Heart right ventricle (tissue), 16 donors: Measurements from ENCODE around the gene GZMM. TPM values are rescaled to one million over a fixed set of nuclear protein-coding genes. Genes with fewer than 3 reads are reported as not detected.
A peak's percentile ranks its signal among the peaks of the same experiment; 100 is the strongest.

Source experiments
- ATAC-seq, 8 donors: fragments of 200-7000 bp; cut with Tn5 transposase; one replicate each; pipeline ENCODE4 v1.9.1; 2020; ENCODE audit warnings: mild to moderate bottlenecking in 8 of 8, moderate library complexity in 8 of 8, moderate number of reproducible peaks in 1 of 8
- DNase-seq, 2 donors: peaks; one replicate each; pipeline ENCODE4 v3.0.0-alpha.2; 2020
- H3K27ac ChIP-seq, 10 donors: fragments of 200-600 bp; sonication (generic) in 2 of 10; one replicate each; pipeline versions ENCODE4 v1.5.0 to v1.8.0; 2020 to 2022; ENCODE audit warnings: mild to moderate bottlenecking in 3 of 10
- H3K27me3 ChIP-seq, 7 donors: fragments of 200-600 bp; one replicate each; pipeline ENCODE4 v1.8.0; 2021 to 2022; ENCODE audit warnings: mild to moderate bottlenecking in 2 of 7
- H3K36me3 ChIP-seq, 9 donors: fragments of 200-600 bp; sonication (generic) in 1 of 9; one replicate each; pipeline versions ENCODE4 v1.5.0 to v1.8.0; 2020 to 2022; ENCODE audit warnings: mild to moderate bottlenecking in 2 of 9
- H3K4me1 ChIP-seq, 9 donors: fragments of 200-600 bp; sonication (generic) in 1 of 9; one replicate each; pipeline versions ENCODE4 v1.5.0 to v1.8.0; 2020 to 2022; ENCODE audit warnings: mild to moderate bottlenecking in 4 of 9
- H3K4me3 ChIP-seq, 10 donors: fragments of 200-600 bp; sonication (generic) in 2 of 10; one replicate each; pipeline versions ENCODE4 v1.5.0 to v1.8.0; 2020 to 2022; ENCODE audit warnings: mild to moderate bottlenecking in 7 of 10, moderate library complexity in 2 of 10
- H3K9me3 ChIP-seq, 11 donors: fragments of 200-600 bp in 10 of 11; sonication (generic) in 2 of 11; one replicate each; pipeline versions ENCODE4 v1.5.0 to v1.8.0; 2013 to 2022; ENCODE audit warnings: mild to moderate bottlenecking in 2 of 11, control low read depth in 1 of 11, moderate library complexity in 1 of 11
- CTCF ChIP-seq, 9 donors: fragments of 200-600 bp; sonication (generic) in 2 of 9; IDR thresholded peaks; one replicate each; pipeline versions ENCODE4 v1.5.0 to v1.8.0; 2021 to 2022; ENCODE audit warnings: antibody characterized with exemption in 9 of 9, mild to moderate bottlenecking in 5 of 9, moderate library complexity in 1 of 9
- WGBS, 2 donors: extraction: QIAGEN DNeasy Blood & Tissue Kit; methylation state at CpG; one replicate each; pipeline ENCODE4 v1.1.7; 2013; ENCODE audit warnings: inconsistent platforms in 1 of 2; 5-methylcytosine and 5-hydroxymethylcytosine counted together
- intact Hi-C, 10 donors: fragments of 100-400 bp; cut with DNase I; formaldehyde crosslinking; loops; one replicate each; pipeline versions ENCODE4 v1.11.1 to v1.14.2; 2022
- polyA plus RNA-seq, 2 donors: library from polyadenylated mRNA; stranded (reverse); fragments of 200-250 nt; gene quantifications; one replicate each; pipeline ENCODE4 v1.2.3, GENCODE V29; 2013
- total RNA-seq, 10 donors: library from RNA; stranded (reverse); fragmentation: NEBNext Ultra II Directional in 3 of 10; extraction: Animal tissue kit (Norgen Biotek cat#: 25700) in 3 of 10; gene quantifications; one replicate each; pipeline versions ENCODE4 v1.2.1 to v1.2.4, GENCODE V29; 2021 to 2023
- donor health status: Arrhythmogenic right ventricular cardiomyopathy.
- donor health status: ischemic (EF 13 %, LVEDD 7.1; RV severe dilation, severe dysfunction).
- donor health status: healthy with polysubstance abuse.
- donor health status: DM: no; HTN: yes; CAD: no.
- donor health status: DM: no; HTN: no; CAD: no.
- donor health status: ischemic (EF 25% LVEDD 6.9; RV normal size, moderate dysfunction).
- donor health status: ischemic (EF 25% LVEDD 5.7; RV mildly dilated, moderate dysfunction).
- donor health status: healthy.
- donor health status: DM: yes; HTN: yes; CAD: no.
- donor health status: Ischemic cardiomyopathy.
- donor health status: ischemic (EF 35%, LVEDD 5.7; RV mildly dilated, moderate dysfunction).
- donor health status: nonischemic (EF 11% LVEDD 7.7; RV severe dilation, severe dysfunction).
- donor health status: DM: yes; HTN: yes; CAD: no.
- donor health status: PGD.
- donor health status: ischemic (EF 29% LVEDD 5.4; RV normal size, mild dysfunction).
- donor health status: nonischemic (EF 23%, LVEDD 6.1; RV moderate dilation, normal function).

The GZMM gene
- total and polyA plus RNA-seq, 12 donors = 0.25 to 2.7 (median 0.44) TPM; not detected in 7

GRCh38 chr19:495402-496111, 48.3 kb upstream of the GZMM start:
- Histone ChIP-seq H3K4me1 (peaks cover 4 to 30% (median 12%) of the 10 kb centered on the region in 9 donors), H3K9me3 (no peaks in the 10 kb centered on the region), H3K36me3 (no peaks in the 10 kb centered on the region), H3K27ac (no peak overlapping the region), H3K27me3 (peaks cover 12 to 44% (median 37%) of the 10 kb centered on the region in 7 donors), H3K4me3 (no peak overlapping the region)
- 18 to 21% methylated on average over 32 of the region's 32 CpGs for WGBS, 2 donors
- ATAC-seq = peak in 2 of 8 donors; percentile 35 to 37
- intact Hi-C loops = no loop called here
- peak in 1 of 2 donors; percentile 11 for DNase-seq
- TF ChIP-seq CTCF (IDR thresholded peaks at IDR 0.05) = peak; percentile 51 to 83 (median 71)

- H3K4me3 ChIP-seq = no peak within 1 kb of the TSS
- intact Hi-C loops = no loop called here
These were observed 47.7 kb upstream of the GZMM start, which contains the start of gene MADCAM1 for GRCh38 chr19:496112-496665. Gene MADCAM1, plus strand, starts transcription at chr19:496486. Its CDS starts 14 bp downstream, at chr19:496500.

GRCh38 chr19:496986-497385, 46.9 kb upstream of the GZMM start:
- Histone ChIP-seq H3K9me3 (no peaks in the 10 kb centered on the region), H3K4me1 (peaks cover 4 to 30% (median 12%) of the 10 kb centered on the region in 9 donors), H3K27me3 (peaks cover 12 to 50% (median 37%) of the 10 kb centered on the region in 7 donors), H3K27ac (no peak overlapping the region), H3K4me3 (no peak overlapping the region), H3K36me3 (no peaks in the 10 kb centered on the region)
- TF ChIP-seq CTCF (IDR thresholded peaks at IDR 0.05) = no peak
- no peak for DNase-seq
- intact Hi-C loops = no loop called here
- WGBS, 2 donors = 10 to 11% methylated on average over 14 to 16 of the region's 18 CpGs
- no peak for ATAC-seq

More at GRCh38 chr19:496112-496665, 47.7 kb upstream of the GZMM start, which contains the start of gene MADCAM1:
- no peaks in the 10 kb centered on the region for H3K36me3 ChIP-seq
- peaks cover 12 to 47% (median 37%) of the 10 kb centered on the region in 7 donors for H3K27me3 ChIP-seq
- H3K27ac ChIP-seq = no peak within 1 kb of the TSS
- no peak for ATAC-seq
- WGBS, 2 donors = 6 to 8% methylated on average over 31 to 32 of the region's 33 CpGs
- no peak for TF ChIP-seq CTCF (IDR thresholded peaks at IDR 0.05)
- H3K9me3 ChIP-seq = no peaks in the 10 kb centered on the region
- peaks cover 4 to 30% (median 12%) of the 10 kb centered on the region in 9 donors for H3K4me1 ChIP-seq
- peak in 1 of 2 donors; percentile 6 for DNase-seq

GRCh38 chr19:497491-497868, 46.4 kb upstream of the GZMM start:
- Histone ChIP-seq H3K4me3 (peak overlapping the region in 4 of 10 donors; percentile 18 to 29 (median 20)), H3K36me3 (no peaks in the 10 kb centered on the region), H3K9me3 (peaks cover 0 to 4% (median 0%) of the 10 kb centered on the region in 11 donors), H3K4me1 (peaks cover 4 to 30% (median 12%) of the 10 kb centered on the region in 9 donors), H3K27me3 (peaks cover 12 to 50% (median 37%) of the 10 kb centered on the region in 7 donors), H3K27ac (no peak overlapping the region)
- intact Hi-C loops = no loop called here
- no peak for ATAC-seq
- TF ChIP-seq CTCF (IDR thresholded peaks at IDR 0.05) = no peak
- no peak for DNase-seq
- WGBS, 2 donors = 0 to 2% methylated on average over 11 to 36 of the region's 36 CpGs
